ENCODE data around the gene SEZ6L. TPM values are rescaled to one million over a fixed set of nuclear protein-coding genes. Genes with fewer than 3 reads are reported as not detected.

The SEZ6L gene
- polyA plus RNA-seq, 6 donors from 2014 or later: 0.04 to 0.23 TPM; not detected in 4

DNA sequence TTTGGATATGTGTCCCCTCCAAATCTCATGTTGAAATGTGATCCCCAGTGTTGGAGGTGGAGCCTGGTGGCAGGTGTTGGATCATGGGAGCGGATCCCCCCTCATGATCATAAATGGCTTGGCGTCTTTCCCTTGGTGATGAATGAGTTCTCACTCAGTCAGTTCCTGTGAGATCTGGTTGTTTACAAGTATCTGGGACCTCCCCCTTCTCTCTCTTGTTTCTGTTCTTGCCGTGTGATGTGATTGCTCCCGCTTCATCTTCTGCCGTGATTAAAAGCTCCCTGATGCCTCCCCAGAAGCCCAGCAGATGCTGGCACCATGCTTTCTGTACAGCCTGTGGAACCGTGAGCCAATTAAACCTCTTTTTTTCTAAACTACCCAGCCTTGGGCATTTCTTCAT is 102.2 kb downstream of the SEZ6L start:
- Mint-ChIP-seq H3K27ac (no peak overlapping the region), H3K9me3 (no peaks in the 10 kb centered on the region), H3K27me3 (peaks cover 37 to 48% (median 40%) of the 10 kb centered on the region in 3 donors), H3K4me3 (peak overlapping the region in 1 of 8 donors; percentile 11), H3K36me3 (no peaks in the 10 kb centered on the region), H3K4me1 (no peaks in the 10 kb centered on the region)
- ATAC-seq (ENCODE audit: low read depth in 2 of 2) (no peak), DNase-seq (no peak)

DNA sequence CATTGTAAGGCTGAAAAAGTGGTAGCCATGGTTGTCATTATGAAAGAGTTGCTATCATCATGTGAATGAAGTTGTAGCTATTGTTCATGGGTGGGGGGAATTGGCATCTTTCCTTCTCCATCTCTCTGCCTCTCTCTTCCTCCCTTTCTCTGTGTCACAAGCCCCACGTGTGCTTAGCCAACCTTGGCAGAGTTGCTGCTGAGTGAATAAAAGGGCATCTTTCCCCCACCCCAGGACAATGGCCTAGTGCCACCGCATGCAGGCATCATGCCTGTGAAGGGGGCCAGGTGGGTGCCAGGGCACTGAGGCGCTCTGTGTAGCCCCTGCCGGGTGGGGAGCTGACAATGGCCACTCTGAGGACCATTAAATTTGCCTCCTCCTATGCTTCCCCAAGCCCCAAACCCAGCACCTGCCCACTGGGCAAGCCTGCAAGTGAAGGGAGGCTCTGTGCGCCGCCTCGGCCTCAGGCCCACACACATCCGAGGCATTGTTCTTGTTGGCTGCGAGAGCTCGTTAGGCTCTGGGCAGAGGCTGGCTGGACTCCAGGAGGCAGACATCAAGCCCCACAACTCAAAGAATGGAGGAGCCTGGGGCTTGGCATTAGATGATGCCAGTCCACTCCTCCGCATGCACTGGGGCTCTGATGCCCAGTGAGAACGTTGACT is 103.9 kb downstream of the SEZ6L start:
- H3K27me3 Mint-ChIP-seq: peaks cover 28 to 50% (median 44%) of the 10 kb centered on the region in 3 donors
- no peak overlapping the region for H3K27ac Mint-ChIP-seq
- DNase-seq (no peak), ATAC-seq (ENCODE audit: low read depth in 2 of 2) (no peak)
- H3K4me1 Mint-ChIP-seq: no peaks in the 10 kb centered on the region
- H3K9me3 Mint-ChIP-seq: no peaks in the 10 kb centered on the region
- H3K36me3 Mint-ChIP-seq: no peaks in the 10 kb centered on the region
- H3K4me3 Mint-ChIP-seq: no peak overlapping the region

DNA sequence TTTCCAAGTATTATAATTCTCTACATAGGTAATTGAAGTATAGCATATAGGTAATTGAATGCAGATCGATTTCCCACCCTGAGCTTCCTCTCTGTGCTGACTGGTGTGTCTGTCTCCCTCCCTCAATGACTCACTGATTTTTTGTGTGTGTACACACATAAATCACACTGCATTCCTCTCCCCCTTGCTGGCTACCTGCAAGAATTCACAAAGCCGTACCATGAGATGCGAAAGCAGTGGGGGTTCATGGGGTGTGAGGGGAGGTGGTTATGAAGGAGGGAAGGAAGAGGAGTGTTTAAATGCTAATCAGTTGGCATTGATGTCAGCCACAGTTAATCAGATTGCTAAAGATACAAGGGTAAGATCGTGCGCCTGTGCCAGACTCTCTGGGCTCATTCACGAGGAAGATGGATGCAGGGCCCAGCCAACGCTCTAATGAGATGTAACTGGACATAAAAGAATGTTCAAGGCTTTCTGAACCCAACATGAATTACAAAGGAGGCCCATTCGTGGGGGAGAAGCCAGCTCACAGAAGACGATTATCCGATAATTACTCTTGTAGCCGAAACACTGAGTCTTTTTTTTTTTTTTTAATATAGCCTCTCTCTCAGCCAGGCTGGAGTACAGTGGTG is 107.4 kb downstream of the SEZ6L start:
- no peak for DNase-seq
- H3K36me3 Mint-ChIP-seq: no peaks in the 10 kb centered on the region
- no peak overlapping the region for H3K27ac Mint-ChIP-seq
- no peak overlapping the region for H3K4me3 Mint-ChIP-seq
- no peak for ATAC-seq (ENCODE audit: low read depth in 2 of 2)
- peaks cover 10 to 50% (median 30%) of the 10 kb centered on the region in 3 donors for H3K27me3 Mint-ChIP-seq
- no peaks in the 10 kb centered on the region for H3K9me3 Mint-ChIP-seq
- H3K4me1 Mint-ChIP-seq: no peaks in the 10 kb centered on the region

DNA sequence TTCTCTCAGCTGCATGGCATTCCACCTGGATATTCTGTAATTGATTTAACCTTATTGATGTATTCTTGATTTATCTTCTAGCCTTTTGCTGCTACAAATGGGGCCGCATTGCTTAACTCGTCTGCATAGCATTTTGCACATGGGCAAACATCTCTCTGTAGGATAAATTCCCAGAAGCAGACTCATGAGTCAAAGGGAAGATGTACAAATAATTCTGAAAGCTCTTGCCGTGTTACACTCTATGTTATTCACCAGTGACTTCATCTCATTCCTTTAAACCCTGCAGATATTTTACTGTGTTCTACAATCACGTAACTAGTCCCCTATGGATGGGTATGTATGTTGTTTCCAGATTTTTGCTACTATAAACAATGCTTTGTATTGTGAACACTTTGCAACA is 112.7 kb downstream of the SEZ6L start:
- peaks cover 0 to 4% (median 0%) of the 10 kb centered on the region in 7 donors for H3K9me3 Mint-ChIP-seq
- H3K4me3 Mint-ChIP-seq: no peak overlapping the region
- peaks cover 6 to 32% (median 16%) of the 10 kb centered on the region in 3 donors for H3K27me3 Mint-ChIP-seq
- DNase-seq (no peak), ATAC-seq (ENCODE audit: low read depth in 2 of 2) (no peak)
- peak overlapping the region in 1 of 6 donors; percentile 4 for H3K27ac Mint-ChIP-seq
- H3K36me3 Mint-ChIP-seq: no peaks in the 10 kb centered on the region
- H3K4me1 Mint-ChIP-seq: no peaks in the 10 kb centered on the region

DNA sequence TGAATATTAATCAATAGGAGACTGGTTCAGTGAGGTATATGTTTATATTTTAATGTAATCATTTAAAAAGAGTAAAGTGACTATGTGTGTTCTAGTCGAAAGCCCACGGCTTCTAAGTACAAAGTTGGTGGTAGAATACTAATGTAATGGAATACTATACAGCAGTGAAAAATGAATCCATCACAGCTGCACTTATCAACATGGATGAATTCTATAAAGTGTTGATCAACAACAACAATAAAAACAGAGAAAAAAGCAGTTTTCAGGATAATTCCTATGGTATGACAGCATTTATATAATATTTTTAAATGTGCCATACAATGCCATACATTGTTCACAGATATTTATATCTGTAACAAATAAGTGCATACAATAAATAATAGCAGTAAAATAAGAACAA is 114.1 kb downstream of the SEZ6L start:
- Mint-ChIP-seq H3K9me3 (peaks cover 0 to 4% (median 0%) of the 10 kb centered on the region in 7 donors), H3K27me3 (peaks cover 0 to 24% (median 7%) of the 10 kb centered on the region in 3 donors), H3K4me3 (no peak overlapping the region), H3K36me3 (no peaks in the 10 kb centered on the region), H3K27ac (peak overlapping the region in 1 of 6 donors; percentile 38), H3K4me1 (peaks cover 0 to 4% (median 0%) of the 10 kb centered on the region in 3 donors)
- ATAC-seq (ENCODE audit: low read depth in 2 of 2): no peak
- DNase-seq: no peak

DNA sequence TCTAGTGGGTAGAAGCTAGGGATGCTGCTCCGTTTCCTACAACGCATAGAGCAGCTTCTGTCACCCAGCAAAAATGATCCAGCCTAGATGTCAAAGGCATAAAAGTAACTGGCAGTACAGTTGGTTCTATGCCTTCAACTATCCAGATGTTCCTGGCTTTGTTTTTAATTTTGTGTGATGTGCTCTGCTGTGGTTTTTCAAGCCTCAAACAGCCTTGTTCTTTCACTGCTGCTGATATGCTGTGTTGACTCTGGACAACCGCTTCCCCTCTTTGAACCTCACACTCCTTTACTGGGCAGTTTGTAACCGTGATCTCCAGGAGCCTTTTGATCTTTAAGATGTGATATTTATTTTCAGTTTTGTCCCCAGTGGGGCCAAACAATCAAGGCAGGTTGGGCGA is 116.4 kb downstream of the SEZ6L start:
- H3K4me3 Mint-ChIP-seq: no peak overlapping the region
- peaks cover 0 to 4% (median under 1%) of the 10 kb centered on the region in 7 donors for H3K9me3 Mint-ChIP-seq
- peaks cover 0 to 4% (median 0%) of the 10 kb centered on the region in 3 donors for H3K4me1 Mint-ChIP-seq
- DNase-seq: no peak
- no peak overlapping the region for H3K27ac Mint-ChIP-seq
- no peak for ATAC-seq (ENCODE audit: low read depth in 2 of 2)
- H3K36me3 Mint-ChIP-seq: no peaks in the 10 kb centered on the region
- H3K27me3 Mint-ChIP-seq: peaks cover 0 to 16% (median 5%) of the 10 kb centered on the region in 3 donors

DNA sequence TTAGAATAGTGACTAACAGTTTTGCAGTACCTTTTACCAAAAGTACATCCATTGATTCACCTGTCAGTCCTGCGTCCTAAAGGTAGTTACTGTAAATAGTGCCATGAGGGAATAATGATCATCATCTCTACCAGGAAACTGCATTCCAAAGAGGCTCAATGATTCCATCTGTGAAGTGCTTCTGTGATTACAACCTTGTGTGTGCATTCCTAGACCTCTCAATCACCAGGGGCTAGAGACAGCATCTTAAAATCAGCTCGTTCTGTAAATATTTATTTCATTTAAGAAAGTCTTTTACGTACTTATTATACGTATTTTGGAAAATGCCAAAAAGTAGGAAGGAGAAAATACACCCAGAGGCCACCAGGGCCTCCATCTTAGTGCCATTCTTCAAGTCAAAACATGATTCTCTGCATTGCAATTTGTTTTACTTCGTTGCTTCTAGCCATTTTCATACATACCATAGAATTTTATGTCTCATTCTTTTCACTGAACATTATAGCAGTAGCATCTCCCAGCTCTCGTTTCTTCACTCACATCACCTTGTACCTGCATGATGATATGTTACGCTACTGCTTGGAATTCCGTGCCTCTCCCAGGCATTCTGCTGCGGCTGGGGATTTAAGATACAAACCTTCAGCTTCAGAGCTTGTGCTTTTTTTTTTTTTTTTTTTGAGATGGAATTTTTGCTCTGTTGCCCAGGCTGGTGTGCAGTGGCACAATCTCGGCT is 117.0 kb downstream of the SEZ6L start:
- H3K27me3 Mint-ChIP-seq: peaks cover 0 to 16% (median 5%) of the 10 kb centered on the region in 3 donors
- no peak overlapping the region for H3K27ac Mint-ChIP-seq
- no peak for DNase-seq
- ATAC-seq (ENCODE audit: low read depth in 2 of 2): no peak
- H3K36me3 Mint-ChIP-seq: no peaks in the 10 kb centered on the region
- H3K4me1 Mint-ChIP-seq: peaks cover 0 to 4% (median 0%) of the 10 kb centered on the region in 3 donors
- H3K4me3 Mint-ChIP-seq: no peak overlapping the region
- peaks cover 0 to 4% (median 1%) of the 10 kb centered on the region in 7 donors for H3K9me3 Mint-ChIP-seq

DNA sequence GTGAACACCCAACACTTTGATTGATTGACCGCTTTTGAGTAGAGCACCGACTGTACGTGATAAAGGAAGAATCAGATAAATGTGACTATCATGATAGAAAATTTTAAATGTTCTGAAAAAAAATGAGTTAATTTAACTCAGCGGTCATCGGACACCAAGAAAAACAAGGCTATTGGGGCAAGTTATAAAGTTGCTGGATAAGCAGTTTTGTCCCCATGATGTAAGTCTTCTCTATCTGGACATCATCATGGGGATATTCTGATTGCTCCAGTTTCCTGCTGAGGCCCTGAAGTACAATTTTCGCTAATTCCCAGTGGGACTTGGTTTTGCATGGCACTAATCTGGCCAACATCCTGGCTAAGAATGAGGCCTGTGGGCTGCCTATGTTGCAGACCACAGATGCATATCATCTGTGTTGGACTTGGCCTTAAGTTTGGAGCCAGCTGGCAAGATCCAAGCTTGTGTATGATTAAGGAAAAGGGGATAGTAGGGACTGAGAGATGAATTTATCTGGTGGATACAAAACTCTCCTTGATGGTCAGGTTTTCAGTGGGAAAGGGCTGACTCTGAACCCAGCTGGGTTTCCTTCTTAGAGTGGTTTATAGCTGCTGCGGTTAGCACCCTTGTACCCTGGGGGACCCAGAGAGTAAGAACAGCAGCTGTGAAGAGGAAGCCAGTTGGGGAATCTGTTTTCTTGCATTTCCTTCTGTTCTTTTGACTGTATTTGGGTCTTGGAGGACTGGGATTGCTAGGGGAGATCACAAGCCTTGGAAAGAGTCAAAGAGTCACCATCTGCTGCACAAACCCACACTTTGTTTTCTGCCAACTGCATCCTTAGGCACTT is 118.3 kb downstream of the SEZ6L start:
- H3K27me3 Mint-ChIP-seq: peaks cover 0 to 8% (median 5%) of the 10 kb centered on the region in 3 donors
- H3K27ac Mint-ChIP-seq: no peak overlapping the region
- no peak for ATAC-seq (ENCODE audit: low read depth in 2 of 2)
- peaks cover 0 to 5% (median 2%) of the 10 kb centered on the region in 7 donors for H3K9me3 Mint-ChIP-seq
- H3K4me1 Mint-ChIP-seq: peaks cover 0 to 9% (median 4%) of the 10 kb centered on the region in 3 donors
- H3K4me3 Mint-ChIP-seq: peak overlapping the region in 1 of 8 donors; percentile 6
- no peak for DNase-seq
- H3K36me3 Mint-ChIP-seq: no peaks in the 10 kb centered on the region

DNA sequence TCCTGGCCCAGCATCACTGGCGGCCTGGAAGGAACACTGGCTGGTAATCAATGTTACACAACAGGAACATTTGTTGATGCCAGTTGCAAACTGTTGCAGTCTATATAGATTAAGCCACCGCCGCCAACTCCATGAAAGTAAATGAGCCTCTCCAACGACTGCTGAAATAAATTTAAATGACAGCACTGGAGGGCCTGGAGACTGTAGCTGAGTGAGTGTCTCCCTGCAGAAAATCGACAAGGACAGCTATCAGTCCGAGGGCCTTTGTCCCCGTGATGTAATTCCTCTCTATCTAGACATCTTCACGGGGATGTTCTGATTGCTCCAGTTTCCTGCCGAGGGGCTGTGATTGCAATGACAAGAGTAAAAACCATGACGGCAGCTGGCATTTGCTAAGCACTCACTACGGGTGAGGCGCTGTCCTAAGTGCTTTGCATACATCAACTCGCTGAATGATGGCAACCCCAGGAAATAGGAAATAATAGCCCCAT is 120.4 kb downstream of the SEZ6L start:
- Mint-ChIP-seq H3K36me3 (no peaks in the 10 kb centered on the region), H3K27me3 (peaks cover 0 to 8% (median 5%) of the 10 kb centered on the region in 3 donors), H3K9me3 (peaks cover 0 to 5% (median 0%) of the 10 kb centered on the region in 7 donors), H3K4me1 (peaks cover 5 to 12% (median 10%) of the 10 kb centered on the region in 3 donors), H3K27ac (peak overlapping the region in 1 of 6 donors; percentile 14), H3K4me3 (no peak overlapping the region)
- ATAC-seq (ENCODE audit: low read depth in 2 of 2) (no peak), DNase-seq (no peak)

DNA sequence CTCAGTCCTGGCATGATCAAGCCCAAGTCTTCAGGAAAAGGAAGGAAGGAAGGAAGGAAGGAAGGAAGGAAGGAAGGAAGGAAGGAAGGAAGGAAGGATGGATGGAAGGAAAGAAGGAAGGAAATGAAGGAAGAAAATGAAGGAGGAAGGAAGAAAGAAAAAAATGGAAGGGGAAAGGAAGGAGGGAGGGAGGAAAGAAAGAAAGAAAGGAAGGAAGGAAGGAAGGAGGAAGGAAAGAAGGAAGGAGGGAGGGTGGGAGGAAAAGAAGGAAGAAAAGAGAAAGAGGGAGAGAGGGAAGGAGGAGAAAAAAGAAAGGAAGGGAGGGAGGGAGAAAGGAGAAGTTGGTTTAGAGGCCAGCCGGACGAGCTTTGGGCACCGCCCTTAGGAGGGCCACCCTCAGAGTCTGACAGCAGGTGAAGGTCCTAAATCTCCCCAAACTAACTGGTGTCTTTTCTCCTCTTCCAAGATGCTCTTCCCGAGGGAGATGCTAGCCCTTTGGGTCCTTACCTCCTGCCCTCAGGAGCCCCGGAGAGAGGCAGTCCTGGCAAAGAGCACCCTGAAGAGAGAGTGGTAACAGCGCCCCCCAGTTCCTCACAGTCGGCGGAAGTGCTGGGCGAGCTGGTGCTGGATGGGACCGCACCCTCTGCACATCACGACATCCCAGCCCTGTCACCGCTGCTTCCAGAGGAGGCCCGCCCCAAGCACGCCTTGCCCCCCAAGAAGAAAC is 122.8 kb downstream of the SEZ6L start:
- ATAC-seq (ENCODE audit: low read depth in 2 of 2): no peak
- peaks cover 0 to 5% (median 4%) of the 10 kb centered on the region in 3 donors for H3K27me3 Mint-ChIP-seq
- H3K27ac Mint-ChIP-seq: peak overlapping the region in 2 of 6 donors; percentile 42 to 92
- no peak for DNase-seq
- H3K4me3 Mint-ChIP-seq: peak overlapping the region in 1 of 8 donors; percentile 29
- no peaks in the 10 kb centered on the region for H3K36me3 Mint-ChIP-seq
- H3K9me3 Mint-ChIP-seq: peaks cover 0 to 5% (median 0%) of the 10 kb centered on the region in 7 donors
- H3K4me1 Mint-ChIP-seq: peaks cover 11 to 17% (median 17%) of the 10 kb centered on the region in 3 donors

DNA sequence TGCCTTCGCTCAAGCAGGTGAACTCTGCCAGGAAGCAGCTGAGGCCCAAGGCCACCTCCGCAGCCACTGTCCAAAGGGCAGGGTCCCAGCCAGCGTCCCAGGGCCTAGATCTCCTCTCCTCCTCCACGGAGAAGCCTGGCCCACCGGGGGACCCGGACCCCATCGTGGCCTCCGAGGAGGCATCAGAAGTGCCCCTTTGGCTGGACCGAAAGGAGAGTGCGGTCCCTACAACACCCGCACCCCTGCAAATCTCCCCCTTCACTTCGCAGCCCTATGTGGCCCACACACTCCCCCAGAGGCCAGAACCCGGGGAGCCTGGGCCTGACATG is 123.4 kb downstream of the SEZ6L start:
- peaks cover 0 to 5% (median 0%) of the 10 kb centered on the region in 7 donors for H3K9me3 Mint-ChIP-seq
- no peak overlapping the region for H3K27ac Mint-ChIP-seq
- no peak overlapping the region for H3K4me3 Mint-ChIP-seq
- H3K27me3 Mint-ChIP-seq: peaks cover 0 to 5% (median 0%) of the 10 kb centered on the region in 3 donors
- DNase-seq (no peak), ATAC-seq (ENCODE audit: low read depth in 2 of 2) (no peak)
- no peaks in the 10 kb centered on the region for H3K36me3 Mint-ChIP-seq
- peaks cover 11 to 17% (median 17%) of the 10 kb centered on the region in 3 donors for H3K4me1 Mint-ChIP-seq

DNA sequence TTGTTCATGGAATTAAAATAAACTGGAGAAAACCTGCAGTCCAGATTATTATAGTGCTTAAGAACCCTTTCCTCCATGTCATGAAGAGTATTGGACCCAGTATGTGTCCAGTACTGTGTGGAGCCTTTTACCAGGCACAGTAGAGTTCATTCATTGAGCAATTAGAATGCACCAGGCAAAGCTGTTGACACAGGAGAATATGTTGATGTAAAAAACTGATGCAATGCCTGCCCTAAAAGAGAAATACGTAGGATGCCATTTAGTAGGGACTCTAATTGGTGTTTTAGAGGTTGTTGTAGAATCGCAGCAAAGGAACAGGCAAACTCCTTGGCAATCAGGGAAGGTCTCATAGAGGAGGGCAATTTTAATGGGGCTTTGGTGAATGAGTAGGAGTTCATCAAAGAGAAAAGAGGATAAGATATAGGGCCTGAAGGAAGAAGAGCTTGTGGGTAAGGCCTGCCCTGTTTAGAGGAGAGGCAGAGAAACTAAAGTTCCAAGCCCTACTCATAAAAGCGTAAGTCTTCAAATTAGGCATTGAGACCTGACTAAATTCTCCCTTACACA is 126.4 kb downstream of the SEZ6L start:
- ATAC-seq (ENCODE audit: low read depth in 2 of 2) (no peak), DNase-seq (no peak)
- H3K27me3 Mint-ChIP-seq: no peaks in the 10 kb centered on the region
- H3K36me3 Mint-ChIP-seq: no peaks in the 10 kb centered on the region
- H3K4me1 Mint-ChIP-seq: peaks cover 11 to 17% (median 13%) of the 10 kb centered on the region in 3 donors
- peak overlapping the region in 2 of 6 donors; percentile 64 to 80 for H3K27ac Mint-ChIP-seq
- peaks cover 0 to 5% (median 0%) of the 10 kb centered on the region in 7 donors for H3K9me3 Mint-ChIP-seq
- peak overlapping the region in 2 of 8 donors; percentile 5 to 91 for H3K4me3 Mint-ChIP-seq

Measured in naive B cell (primary cell).